ENCODE results near the gene AKAP9.
"Not testable (repeated sequence)": the region's sequence is repeated elsewhere in the genome, so short reads cannot be mapped to it uniquely, and the experiment has no call there.

Gene AKAP9

DNA sequence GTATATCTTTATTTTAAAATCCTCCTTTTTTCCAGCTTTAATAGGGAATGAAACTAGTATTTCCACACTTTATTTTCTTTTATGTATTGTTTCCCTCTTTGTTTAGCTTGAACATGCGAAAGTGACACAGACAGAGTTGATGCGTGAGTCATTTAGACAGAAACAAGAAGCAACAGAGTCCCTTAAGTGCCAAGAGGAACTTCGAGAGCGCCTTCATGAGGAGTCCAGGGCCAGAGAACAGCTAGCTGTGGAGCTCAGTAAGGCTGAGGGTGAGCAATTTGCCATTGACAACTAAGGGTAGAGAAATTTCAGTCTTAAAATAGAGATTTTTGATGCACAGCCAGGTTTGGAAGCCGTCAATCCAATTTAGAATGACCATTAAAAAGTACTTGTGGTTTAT lies 120.5 kb downstream of the AKAP9 start:
- no peak for DNase-seq (ENCODE audit: low read depth in 2 of 2)

DNA sequence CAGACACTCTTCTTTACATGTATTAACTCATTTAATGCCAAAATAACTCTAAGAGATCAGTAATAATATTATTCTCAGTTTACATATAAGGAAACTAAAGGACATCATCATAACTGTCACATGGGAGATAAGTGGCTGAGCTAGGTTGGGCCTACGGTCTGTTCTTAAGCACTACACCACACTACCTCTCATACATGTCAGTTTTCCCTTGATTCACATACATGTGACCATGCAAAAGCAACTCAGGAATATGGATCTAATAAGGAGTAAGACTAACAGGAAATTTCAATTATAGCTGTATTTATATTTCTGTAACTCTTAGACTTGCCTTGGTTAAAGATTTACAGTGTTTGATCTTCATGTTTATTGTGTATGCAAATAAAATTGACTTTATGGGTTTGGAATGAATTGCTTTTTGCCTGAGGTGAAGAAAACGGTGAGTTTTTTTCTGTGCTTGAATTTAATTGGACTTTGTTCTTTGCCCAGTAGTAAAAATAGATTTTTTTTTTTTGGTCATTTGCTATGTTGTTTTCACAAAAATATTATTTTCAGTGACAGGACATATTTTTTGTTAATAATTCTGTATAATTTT lies 123.9 kb downstream of the AKAP9 start:
- no peak for DNase-seq (ENCODE audit: low read depth in 2 of 2)

- DNase-seq (ENCODE audit: low read depth in 2 of 2) = no peak
Measured at GRCh38 chr7:92071032-92071431, 130.4 kb downstream of the AKAP9 start.

DNA sequence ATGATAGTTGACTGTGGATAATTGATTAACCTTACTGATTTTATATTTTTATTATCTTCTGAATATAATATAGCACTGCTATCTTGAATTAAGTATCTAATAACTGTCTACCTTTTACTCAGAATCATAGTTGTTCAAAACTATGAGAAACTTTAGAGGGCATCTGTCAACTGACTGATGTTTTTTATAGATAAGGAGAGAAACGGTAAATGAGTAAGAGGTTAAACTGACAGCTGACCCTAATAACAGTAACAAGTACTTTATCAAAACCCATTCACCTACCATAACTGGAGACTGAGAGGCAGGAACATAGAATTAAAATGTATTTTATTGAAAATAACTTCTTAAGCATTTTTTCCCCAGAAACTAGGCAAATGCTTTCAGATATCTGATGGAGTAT lies 131.5 kb downstream of the AKAP9 start:
- DNase-seq (ENCODE audit: low read depth in 2 of 2) = no peak

DNA sequence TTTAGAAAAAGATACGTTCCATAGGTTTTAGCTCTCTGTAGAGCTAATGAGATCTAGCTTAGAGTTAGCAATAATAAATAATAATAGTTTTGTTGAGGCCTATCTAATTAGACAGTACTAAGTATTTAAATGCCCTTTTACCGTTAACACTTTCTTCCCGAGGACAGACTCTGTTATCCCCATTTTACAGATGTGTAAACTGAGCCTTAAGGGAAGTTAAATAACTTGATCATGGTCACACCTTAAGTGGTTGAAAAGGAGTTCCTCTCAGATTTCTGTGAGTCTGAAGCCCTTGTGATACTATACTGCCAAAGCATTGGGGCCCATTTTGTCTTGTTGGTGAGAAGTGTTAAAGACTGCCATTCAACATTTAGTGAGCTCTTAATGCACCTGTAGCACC lies 132.0 kb downstream of the AKAP9 start:
- DNase-seq (ENCODE audit: low read depth in 2 of 2) = no peak

DNA sequence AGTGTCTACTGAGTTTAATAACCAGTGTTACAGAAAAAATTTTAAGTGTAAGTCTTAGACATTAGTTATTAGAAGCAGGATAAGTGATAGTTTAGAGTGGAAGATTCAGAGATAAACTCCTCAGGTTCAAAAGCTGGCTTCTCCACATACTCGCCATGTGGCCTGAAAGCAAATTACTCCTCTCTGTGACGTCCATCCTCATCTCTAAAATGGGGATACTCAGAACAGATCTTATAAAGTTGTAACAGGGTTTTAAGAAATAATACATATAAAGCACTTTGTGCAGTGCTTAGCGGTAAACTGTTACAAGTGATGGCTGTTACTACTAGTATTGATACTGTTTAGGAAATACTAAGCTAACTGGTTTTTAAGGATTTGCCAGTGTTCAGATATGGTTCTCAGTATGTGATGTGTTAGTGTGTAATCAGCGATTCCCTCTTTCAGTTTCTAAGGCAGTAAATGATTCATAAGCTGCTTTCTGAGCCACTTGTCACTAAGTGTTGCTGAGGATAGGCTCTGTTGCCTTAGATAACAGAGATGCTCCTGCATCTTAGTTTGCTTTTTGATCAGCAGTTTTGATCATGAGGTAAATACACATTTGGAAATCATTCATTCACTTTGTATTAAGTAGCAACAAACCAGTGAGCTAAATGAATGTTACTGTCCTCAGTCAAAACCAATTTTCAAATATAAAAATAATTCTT lies 134.9 kb downstream of the AKAP9 start:
- no peak for DNase-seq (ENCODE audit: low read depth in 2 of 2)

- DNase-seq (ENCODE audit: low read depth in 2 of 2) = no peak
Measured at GRCh38 chr7:92076509-92076908, 135.8 kb downstream of the AKAP9 start.

DNA sequence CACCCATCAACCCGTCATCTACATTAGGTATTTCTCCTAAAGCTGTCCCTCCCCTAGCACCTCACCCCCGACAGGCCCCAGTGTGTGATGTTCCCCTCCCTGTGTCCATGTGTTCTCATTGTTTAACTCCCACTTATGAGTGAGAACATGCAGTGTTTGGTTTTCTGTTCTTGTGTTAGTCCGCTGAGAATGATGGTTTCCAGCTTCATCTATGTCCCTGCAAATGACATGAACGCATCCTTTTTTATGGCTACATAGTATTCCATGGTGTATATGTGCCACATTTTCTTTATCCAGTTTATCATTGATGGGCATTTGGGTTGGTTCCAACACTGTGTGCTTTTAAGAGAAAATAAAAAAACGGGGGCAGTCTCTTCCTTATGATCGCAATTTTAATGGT lies 143.3 kb downstream of the AKAP9 start:
- not testable (repeated sequence) for DNase-seq (ENCODE audit: low read depth in 2 of 2)

- DNase-seq (ENCODE audit: low read depth in 2 of 2) = no peak
Measured at GRCh38 chr7:92088266-92088665, 147.6 kb downstream of the AKAP9 start.

- no peak for DNase-seq (ENCODE audit: low read depth in 2 of 2)
Measured at GRCh38 chr7:92092210-92092609, 151.5 kb downstream of the AKAP9 start.

GRCh38 chr7:92095380-92095779 lies 154.7 kb downstream of the AKAP9 start:
- DNase-seq (ENCODE audit: low read depth in 2 of 2) = no peak

- no peak for DNase-seq (ENCODE audit: low read depth in 2 of 2)
Measured at GRCh38 chr7:92100534-92100933, 159.9 kb downstream of the AKAP9 start.

DNA sequence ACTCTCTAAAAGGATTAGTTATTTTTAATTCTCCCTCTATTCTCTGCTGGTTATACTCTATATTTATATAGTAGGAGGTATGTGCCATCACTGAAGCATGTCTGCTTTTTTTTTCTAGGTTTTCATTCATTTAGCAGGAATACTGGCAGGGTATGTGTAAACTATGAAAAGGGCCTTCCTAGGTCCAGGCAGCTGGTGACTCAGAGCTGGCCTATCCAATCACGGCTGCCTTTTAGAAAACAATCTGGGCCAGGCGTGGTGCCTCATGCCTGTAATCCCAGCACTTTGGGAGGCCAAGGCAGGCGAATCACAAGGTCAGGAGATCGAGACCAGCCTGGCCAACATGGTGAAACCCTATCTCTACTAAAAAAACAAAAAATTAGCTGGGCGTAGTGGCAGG lies 162.2 kb downstream of the AKAP9 start:
- not testable (repeated sequence) for DNase-seq (ENCODE audit: low read depth in 2 of 2)

- no peak for DNase-seq (ENCODE audit: low read depth in 2 of 2)
Measured at GRCh38 chr7:92108821-92109220, 168.2 kb downstream of the AKAP9 start.

DNA sequence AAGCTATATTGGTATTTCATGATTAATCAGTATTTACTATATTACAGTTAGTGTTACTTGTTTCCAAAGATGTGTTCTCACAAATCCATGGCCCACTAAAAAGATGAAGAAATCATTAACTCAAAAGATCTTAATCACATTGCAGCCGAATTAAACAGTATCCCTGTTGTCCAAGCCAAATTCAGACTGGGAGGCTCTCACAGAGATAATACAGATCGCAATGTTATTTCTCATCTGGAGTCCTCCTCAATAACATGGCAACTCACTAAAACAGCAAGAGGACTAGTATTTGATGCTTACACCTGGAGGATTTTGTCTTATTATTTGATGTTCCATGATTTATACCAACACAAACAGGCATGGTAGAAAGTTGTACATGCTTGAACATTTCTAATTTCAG lies 170.2 kb downstream of the AKAP9 start:
- DNase-seq (ENCODE audit: low read depth in 2 of 2) = no peak

GRCh38 chr7:92115821-92116220 lies 175.2 kb downstream of the AKAP9 start:
- DNase-seq (ENCODE audit: low read depth in 2 of 2) = no peak

DNA sequence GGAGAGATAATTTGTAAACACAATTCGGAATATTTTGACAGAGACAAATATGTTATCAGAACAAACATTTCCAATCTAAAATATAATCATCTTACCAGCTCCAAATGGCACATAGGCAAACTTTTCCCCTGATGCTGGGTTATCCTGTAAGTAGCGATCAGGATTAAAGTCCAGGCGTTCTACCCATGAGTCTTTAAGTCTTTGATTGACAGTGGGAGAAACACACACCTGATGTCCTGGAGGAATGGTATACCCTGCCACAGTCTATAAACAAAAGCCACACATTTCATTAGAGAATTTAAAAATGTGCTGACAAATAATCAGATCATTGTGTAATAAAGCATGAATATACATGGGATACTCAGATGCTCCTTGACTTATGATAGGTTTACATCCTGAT lies 176.3 kb downstream of the AKAP9 start:
- DNase-seq (ENCODE audit: low read depth in 2 of 2) = no peak

DNA sequence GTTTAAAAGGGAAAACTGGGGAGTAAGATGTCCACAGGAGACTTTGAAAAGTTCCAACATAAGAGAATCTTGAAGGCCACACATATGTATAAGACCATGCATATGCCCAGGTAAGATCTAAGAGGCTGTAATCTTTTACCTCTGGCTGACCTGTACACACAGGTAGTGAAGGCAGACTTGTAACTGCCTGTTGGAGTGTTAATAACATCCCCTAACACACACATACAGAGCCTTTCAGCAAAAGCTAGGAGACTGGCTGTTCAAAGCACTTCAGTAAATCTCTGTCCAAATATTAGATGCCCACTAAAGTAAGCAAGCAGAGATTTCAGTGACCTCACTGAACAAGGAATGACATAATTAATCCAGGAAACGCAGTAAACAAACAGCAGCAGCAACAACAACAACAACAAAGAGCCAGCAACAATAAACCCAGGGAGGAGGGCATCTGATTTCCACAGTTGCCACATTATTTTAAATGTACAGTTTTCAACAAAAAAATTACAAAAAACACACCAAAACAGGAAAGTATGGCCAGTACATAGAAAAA lies 178.6 kb downstream of the AKAP9 start:
- DNase-seq (ENCODE audit: low read depth in 2 of 2) = no peak

GRCh38 chr7:92121681-92122080 lies 181.0 kb downstream of the AKAP9 start:
- no peak for DNase-seq (ENCODE audit: low read depth in 2 of 2)

- DNase-seq (ENCODE audit: low read depth in 2 of 2) = no peak
Measured at GRCh38 chr7:92131093-92131492, 190.4 kb downstream of the AKAP9 start.

DNA sequence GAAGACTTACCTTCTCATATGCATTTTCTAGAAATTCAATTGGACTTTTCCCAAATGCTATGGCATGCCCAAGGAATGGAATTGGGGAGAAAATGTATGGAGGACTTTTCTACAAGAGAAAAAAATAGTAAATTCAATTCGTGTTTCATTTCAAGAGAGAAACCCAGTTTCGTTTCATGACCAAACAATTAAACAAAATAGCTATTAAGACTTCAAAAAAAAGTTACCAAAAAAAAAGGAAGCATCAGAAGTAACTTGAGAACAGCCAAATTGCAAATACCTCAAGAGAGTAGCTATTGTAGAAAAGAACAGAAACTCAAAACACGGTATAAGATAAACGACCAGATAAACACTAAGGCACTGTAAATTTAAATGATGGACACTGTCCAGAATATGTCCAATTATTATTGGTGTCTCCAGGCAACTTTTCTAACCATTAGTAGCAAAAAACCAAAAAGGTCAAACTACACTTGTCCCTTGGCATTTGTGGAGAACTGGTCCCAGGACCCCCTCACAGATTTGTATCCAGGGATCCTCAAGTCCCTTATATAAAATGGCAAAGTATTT lies 191.2 kb downstream of the AKAP9 start:
- DNase-seq (ENCODE audit: low read depth in 2 of 2) = no peak

DNA sequence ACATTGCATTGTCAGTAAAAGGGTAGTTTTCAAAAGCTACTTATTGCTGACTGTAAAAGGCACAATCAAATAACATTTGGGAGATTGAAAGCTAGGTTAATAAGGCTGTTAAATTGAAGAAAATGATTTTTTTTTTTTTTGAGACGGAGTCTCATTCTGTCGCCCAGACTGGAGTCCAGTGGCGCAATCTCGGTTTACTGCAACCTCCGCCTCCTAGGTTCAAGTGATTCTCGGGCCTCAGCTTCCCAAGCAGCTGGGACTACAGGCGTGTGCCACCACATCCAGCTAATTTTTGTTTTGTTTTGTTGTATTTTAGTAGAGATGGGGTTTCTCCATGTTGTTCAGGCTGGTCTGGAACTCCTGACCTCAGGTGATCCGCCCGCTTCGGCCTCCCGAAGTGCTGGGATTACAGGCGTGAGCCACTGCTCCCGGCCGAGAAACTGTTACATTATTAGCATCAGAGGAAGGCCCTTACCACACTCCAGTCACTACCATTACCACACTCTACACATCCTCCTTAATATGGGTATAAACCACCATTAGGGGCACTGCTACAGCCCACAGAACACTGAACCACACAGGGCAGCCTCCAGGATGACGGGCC lies 192.6 kb downstream of the AKAP9 start:
- DNase-seq (ENCODE audit: low read depth in 2 of 2) = no peak
